ENCODE data around the gene VWDE.

DNA sequence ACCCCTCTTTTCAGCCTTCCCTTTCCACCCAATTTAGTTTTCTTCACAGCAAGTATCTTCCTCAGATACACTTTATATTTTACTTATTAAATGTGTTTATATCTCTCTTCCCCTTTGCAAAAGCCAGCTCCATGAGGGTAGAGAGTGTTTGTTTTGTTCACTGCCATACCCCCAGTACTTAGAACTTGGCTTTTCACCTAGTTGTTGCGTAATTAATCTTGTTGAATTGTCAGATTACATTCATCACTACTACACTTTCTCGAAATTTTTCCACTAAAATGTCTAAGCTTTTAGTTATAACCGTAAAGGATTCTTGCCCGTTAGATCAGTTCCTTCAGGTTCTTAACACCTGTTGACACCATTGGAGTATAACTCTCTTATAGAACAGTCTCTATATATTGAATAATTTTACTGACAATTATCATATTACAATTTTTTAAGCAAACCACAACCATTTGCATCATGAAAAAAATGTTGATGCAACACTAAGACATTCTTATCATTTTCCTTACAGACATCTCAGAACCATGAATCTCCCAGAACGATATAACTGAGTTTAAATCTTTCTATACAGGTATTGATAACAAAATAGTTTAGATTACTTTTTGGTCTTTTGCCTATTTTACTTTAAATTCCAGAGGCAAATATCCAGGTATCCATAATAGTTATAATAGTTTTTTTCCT lies 29.9 kb downstream of the VWDE start:
- TF ChIP-seq POLR2A (IDR thresholded peaks at IDR 0.05) = no peak
- TF ChIP-seq, protein P1, sequence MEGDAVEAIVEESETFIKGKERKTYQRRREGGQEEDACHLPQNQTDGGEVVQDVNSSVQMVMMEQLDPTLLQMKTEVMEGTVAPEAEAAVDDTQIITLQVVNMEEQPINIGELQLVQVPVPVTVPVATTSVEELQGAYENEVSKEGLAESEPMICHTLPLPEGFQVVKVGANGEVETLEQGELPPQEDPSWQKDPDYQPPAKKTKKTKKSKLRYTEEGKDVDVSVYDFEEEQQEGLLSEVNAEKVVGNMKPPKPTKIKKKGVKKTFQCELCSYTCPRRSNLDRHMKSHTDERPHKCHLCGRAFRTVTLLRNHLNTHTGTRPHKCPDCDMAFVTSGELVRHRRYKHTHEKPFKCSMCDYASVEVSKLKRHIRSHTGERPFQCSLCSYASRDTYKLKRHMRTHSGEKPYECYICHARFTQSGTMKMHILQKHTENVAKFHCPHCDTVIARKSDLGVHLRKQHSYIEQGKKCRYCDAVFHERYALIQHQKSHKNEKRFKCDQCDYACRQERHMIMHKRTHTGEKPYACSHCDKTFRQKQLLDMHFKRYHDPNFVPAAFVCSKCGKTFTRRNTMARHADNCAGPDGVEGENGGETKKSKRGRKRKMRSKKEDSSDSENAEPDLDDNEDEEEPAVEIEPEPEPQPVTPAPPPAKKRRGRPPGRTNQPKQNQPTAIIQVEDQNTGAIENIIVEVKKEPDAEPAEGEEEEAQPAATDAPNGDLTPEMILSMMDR (IDR thresholded peaks at IDR 0.05) = no peak
